NCI-H446 (cell line): ENCODE measurements around the gene SDF4.
"Not testable (repeated sequence)": the region's sequence is repeated elsewhere in the genome, so short reads cannot be mapped to it uniquely, and the experiment has no call there.

Source experiments
- DNase-seq, 2 experiments: peaks; one replicate each; lab custom pipeline; 2025; lab: John Stamatoyannopoulos, UW

The SDF4 gene

GRCh38 chr1:1259540-1259939, 27.7 kb upstream of the SDF4 start:
- no peak for DNase-seq

DNA sequence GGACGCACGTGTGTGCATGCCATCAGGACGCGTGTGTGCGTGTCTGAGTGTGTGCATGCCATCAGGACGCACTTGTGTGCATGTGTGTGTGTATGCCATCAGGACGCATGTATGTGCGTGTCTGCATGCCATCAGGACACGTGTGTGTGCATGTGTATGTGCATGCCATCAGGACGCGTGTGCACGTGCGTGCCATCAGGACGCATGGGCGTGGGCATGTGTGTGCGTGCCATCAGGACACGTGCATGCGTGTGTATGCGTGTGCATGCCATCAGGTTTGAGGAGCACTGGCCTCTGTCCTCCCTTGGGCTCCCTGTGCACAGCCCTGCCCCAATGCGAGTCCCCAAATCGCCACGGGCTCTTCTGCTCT, 27.3 kb upstream of the SDF4 start:
- no peak for DNase-seq

- DNase-seq, result no peak
Measured at GRCh38 chr1:1256956-1257871, 25.4 kb upstream of the SDF4 start.

DNA sequence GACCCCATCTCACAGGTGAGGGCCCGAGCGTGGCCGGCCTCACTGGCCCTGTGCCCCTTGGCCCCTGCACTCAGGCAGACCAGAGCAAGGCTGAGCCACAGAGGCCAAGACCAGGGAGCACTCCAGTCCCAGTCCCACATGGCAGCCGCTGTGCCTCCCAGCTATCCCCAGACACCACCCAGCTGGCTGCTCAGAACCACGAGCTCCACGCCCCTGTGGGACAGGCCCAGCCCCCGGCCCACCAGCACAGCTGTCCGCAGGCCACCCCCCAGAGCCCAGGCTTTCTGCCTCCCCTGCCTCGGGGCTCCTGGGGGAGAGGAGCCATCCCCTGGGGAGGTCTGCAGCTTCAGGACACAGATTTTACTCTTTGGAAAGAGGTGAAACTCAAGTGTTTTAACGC, 23.8 kb upstream of the SDF4 start:
- no peak for DNase-seq

DNA sequence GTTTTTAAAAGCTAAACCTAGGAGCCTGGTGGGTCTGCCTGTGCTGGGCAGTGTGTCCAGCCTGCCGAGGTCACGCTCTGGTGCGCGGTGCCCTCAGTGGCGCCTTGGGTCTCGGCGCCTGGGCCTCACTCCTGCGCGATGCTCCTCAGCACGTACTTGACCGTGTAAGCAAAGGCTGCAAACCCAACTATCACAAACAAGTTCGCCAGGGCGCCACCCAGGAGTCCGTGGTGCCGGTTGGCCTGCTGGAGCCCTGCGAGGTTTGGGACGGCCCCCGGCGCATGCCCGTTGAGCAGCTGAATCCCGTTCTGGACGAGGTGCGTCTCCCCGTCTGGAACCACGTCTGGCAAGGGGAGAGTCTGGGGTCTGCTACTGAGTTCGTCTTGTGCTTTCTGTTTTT, 23.3 kb upstream of the SDF4 start:
- no peak for DNase-seq

DNA sequence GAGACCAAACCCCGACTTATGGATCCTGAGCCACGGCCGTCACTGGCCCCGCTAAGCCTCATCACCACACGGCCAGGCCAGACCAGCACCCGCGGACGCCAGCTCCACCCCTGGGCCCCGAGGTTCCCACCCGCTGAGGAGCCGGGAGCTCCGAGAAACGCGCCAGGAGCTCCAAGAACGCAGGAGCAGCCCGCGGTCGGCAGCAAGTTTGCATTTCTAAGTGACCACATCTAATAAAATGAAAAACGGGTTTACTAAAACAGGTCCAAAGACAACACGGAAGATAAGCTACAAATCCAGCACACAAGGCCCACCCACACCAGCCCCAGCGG, 22.8 kb upstream of the SDF4 start:
- no peak for DNase-seq

DNA sequence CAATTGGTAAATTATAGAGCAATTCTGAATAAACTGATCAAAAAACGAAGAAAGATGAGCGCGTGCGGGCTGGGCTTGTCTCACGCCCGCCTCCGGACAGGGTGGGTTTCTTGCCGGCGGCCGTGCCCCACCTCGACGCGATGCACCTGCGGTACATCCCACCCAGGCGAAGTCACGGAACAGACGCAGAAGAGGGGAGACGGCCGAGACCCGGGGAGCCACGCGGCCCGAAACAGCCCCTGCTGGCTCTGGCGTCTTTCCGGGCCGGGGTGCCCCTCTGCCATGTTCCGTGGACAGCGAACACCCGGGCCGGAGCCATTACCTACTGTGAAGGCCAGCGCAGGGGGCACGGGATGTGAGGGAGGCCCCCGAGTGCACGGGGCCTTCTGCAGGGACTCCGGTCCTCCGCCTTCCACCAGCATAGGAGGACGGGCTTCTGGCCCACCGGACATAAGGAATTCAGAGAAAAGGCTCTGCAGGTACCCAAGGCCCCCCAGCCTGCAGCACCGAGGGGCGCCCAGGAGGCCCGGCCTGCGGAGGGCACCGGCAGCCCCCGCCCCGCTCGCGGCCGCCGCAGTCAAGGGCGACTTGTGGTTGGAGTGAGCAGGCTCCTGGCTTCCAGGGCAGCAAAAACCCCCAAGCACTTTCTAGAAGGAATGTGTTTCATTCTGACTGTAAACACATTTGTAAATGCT, 22.3 kb upstream of the SDF4 start:
- DNase-seq, result no peak

GRCh38 chr1:1253314-1253713, 21.5 kb upstream of the SDF4 start:
- DNase-seq, result no peak

DNA sequence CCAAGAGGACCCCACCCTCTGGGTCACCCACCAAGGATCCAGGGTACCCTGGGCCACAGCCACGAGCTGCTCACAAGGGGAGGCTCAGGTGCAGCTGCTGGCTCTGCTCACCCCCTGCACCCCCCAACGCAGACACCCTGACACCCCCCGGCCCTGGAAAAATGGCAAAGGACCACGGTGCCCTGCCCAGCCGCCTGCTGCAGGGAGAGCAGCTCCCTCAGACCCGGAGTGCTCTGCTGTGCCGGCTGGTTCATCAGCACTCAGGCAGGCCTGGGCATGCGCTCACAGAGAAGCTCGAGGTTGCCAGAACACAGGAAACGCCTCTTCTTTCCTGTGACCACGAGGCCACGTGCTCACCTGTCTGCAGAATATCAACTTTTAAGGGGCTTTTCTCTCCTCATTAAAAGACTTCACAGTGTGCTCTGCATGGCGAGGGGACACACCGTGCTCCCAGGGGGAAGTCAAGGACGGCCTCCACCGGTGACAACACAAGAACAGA, 19.0 kb upstream of the SDF4 start:
- DNase-seq, result peak in 1 of 2 experiments; percentile 30

- DNase-seq, result not testable (repeated sequence)
Measured at GRCh38 chr1:1248009-1248913, 16.5 kb upstream of the SDF4 start.

GRCh38 chr1:1247341-1247913, 15.6 kb upstream of the SDF4 start:
- no peak for DNase-seq

- no peak for DNase-seq
Measured at GRCh38 chr1:1246577-1247340, 15.0 kb upstream of the SDF4 start, which contains the start of gene C1QTNF12. C1QTNF12 (minus strand) TSS chr1:1246722; CDS start chr1:1246690, 32 bp downstream.

GRCh38 chr1:1245817-1246576, 14.2 kb upstream of the SDF4 start:
- DNase-seq, result no peak

DNA sequence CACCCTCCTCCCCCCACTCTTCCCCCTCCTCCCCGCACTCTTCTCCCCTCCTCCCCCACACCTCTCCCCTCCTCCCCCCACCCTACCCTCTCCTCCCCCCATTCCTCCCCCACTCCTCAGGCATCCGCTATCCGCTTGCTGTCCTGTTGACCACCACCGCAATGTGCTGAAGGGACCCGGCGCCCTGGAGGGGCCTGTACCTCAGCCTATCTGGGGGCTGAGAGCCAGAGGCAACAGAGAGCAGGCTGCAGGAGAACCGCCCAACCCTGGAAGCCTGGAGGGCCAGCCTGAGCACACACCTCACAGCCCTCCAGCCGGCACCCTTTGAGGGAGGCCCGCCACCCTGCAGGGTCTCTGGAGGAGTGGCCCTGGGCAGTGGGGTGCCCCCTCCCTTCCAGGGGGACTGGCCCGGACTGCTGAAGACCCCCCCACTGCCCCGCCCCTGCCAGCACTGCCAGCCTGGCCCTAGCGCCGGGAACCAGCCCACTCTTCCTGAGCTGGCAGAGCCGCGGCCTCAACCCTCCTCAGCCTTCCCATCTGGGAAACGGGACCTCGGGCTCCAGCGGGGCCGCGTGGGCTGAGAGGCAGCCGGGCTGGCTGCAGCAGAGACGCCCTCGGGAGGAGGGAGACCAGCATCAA, 13.5 kb upstream of the SDF4 start:
- DNase-seq, result no peak

GRCh38 chr1:1244192-1244811, 12.5 kb upstream of the SDF4 start:
- no peak for DNase-seq

DNA sequence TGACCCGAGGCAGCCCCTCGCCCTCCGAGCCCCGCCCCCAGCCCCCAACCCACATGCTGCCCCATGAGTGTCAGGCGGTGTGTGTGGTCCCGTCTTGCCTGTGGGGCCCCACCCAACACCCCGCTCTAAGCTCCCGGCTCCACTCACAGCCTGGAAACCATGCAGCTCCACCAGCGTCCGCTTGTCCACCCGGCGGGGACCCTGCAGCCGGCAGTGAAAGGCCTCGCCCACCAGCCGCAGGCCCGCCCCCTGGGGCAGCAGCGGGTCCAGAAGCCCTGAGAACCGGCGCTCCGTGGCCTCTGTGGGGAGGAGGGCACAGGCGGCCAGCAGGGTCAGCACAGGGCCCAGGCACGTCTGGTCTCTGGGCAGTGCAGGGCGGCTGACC, 12.0 kb upstream of the SDF4 start:
- DNase-seq, result no peak

GRCh38 chr1:1243266-1243660, 11.5 kb upstream of the SDF4 start:
- DNase-seq, result no peak

GRCh38 chr1:1242461-1243265, 10.9 kb upstream of the SDF4 start:
- DNase-seq, result no peak
